SW 1271 (cell line): ENCODE measurements around the gene PDCD1.

Experiments used
- DNase-seq, 2 experiments: peaks; one replicate each; lab custom pipeline; 2025; lab: John Stamatoyannopoulos, UW

The PDCD1 gene

DNA sequence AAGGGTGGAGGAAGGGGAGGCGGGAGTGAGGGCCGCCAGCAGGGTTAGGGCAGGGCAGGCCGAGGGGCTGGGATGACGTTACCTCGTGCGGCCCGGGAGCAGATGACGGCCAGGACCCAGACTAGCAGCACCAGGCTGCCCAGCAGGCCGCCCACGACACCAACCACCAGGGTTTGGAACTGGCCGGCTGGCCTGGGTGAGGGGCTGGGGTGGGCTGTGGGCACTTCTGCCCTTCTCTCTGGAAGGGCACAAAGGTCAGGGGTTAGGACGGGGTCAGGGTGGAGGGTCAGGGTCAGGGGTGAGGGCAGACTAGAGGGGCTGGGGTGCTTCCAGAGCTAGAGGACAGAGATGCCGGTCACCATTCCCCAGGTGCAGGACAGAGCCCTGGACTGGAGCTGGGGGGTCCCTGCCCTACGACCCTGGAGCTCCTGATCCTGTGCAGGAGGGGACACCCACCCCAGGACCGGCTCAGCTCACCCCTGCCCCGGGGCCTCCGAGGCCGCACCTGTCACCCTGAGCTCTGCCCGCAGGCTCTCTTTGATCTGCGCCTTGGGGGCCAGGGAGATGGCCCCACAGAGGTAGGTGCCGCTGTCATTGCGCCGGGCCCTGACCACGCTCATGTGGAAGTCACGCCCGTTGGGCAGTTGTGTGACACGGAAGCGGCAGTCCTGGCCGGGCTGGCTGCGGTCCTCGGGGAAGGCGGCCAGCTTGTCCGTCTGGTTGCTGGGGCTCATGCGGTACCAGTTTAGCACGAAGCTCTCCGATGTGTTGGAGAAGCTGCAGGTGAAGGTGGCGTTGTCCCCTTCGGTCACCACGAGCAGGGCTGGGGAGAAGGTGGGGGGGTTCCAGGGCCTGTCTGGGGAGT lies 6.3 kb downstream of the PDCD1 start:
- no peak for DNase-seq

DNA sequence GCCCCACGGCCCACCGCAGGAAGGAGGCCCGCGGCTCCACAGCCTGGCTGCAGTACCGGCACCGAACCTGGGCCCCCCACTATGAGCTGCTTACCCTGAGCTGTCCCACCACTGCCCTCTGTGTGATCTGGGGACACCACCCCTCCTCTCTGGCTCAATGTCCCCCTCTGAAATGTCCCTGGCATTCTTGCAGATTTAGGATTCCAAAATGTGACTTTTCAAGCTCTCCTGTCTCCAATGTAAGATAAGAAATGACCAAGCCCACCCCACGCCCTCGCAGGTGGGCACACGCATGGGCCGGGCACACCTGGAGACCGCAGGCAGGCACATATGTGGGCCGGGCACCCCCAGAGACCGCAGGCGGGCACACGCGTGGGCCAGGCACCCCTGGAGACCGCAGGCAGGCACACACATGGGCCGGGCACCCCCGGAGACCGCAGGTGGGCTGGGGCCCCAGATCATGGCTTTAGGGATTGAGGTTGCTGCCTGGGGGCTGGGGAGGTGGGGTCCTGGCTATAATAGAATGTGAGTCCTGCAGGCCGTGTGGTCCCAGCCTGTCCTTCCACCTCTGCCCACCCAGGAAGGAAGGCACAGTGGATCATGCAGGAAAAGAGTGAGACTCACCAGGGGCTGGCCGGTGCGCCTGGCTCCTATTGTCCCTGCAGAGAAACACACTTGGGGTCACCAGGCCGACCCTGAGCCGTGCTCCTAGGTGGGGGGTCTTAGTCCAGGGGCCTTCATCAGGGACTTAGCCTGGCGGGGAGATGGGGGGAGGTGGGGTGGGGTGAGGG lies 7.2 kb downstream of the PDCD1 start:
- no peak for DNase-seq

DNA sequence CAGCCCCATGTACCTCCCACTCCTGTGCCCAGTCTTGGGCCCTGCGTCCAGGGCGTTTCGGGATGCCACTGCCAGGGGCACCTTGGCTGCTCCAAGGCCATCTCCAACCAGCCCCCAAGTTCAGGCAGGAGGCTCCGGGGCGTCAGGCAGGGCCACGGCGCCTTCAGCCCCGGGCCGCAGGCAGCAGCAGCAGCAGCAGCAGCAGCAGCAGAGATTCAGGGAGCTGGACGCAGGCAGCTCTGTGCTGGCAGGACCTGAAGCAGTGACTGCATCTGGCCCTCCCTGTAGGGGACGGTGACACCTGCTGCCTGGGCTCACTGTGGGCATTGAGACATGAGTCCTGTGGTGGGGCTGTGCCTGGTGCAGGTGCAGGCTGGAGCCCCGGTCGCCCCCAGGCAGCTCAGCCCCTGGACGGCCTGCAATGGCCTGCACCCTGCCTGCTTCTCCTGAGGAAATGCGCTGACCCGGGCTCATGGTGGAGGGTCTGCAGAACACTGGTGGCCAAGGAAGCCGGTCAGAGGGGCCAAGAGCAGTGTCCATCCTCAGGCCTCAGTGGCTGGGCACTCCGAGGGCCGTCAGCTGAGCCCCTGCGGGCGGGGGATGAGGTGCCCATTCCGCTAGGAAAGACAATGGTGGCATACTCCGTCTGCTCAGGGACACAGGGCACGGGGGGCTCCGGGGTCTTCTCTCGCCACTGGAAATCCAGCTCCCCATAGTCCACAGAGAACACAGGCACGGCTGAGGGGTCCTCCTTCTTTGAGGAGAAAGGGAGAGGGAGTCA lies 8.0 kb downstream of the PDCD1 start:
- no peak for DNase-seq

DNA sequence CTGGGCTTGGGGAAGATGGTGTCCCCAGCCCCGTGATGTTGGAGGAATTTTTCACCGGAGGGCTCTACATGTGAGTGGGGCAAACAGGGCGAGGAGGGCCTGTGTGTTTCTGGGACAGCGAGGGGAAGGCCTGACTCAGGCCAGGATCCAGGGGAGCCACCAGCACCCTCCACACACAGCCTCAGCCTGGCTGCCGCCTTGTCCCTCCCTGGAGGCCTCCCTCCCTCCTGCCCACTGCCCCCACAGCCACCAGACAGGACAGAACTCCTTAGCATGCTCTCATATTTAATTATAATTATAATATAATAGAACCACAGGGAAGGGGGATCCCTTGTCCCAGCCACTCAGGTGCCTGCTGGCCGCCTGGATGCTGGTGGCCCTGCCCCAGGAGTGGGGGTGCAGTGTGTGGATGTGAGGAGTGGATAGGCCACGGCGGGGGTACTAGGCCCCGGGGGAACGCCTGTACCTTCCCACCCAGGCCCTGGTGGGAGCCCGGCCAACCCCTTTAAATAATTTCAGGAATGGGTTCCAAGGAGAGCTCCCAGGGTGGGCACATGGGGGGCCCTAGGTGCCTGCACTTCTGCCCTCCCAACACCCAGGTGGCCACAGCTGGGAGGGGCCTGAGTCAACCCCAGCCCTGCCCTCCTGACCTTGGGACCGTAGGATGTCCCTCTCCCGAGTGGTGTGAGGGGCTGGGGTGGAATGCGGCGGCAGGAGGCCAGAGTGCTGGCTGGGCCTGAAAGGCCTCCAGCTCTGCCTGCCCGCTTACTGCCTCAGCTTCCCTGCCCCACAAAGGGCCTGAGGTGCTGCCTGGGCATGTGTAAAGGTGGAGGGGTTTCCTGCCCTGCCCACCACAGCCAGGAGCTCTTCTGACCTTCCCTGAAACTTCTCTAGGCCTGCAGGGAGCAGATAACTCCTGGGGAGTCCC lies 8.8 kb downstream of the PDCD1 start:
- DNase-seq = no peak

DNA sequence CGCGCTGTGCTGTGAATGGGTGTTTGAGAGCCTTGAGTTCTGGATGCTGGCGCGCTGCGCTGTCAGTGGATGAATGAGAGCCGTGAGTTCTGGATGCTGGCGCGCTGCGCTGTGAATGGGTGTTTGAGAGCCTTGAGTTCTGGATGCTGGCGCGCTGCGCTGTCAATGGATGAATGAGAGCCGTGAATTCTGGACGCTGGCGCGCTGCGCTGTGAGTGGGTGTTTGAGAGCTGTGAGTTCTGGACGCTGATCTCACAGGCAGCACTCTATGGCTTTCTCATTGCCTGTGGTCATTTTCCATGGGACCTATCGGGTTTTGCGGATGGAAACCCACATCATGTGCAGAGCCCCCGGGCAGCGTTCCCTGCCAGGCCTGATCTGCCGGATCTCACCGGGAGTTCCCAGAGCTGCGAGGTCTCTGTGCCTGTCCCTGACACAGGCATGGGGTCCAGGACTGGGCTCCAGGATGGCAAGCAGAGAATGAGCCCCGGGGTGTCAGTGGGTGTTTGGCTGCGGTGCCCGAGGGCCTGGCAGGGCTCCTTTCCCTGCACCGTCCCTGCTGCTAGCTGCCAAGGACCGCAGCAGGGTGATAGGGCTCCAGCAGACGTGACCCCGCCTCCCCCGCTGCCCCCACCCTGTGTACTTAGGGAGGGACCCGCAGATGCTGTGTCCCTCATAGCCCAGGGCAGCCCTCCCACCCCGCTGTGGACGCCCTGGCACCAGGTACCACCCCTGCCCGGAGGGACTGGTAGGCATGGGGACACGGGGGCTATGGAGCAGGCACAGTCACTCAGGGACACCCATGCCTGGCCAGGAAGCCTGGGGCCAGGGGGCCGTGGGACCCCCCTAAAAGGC lies 9.7 kb downstream of the PDCD1 start:
- no peak for DNase-seq

DNA sequence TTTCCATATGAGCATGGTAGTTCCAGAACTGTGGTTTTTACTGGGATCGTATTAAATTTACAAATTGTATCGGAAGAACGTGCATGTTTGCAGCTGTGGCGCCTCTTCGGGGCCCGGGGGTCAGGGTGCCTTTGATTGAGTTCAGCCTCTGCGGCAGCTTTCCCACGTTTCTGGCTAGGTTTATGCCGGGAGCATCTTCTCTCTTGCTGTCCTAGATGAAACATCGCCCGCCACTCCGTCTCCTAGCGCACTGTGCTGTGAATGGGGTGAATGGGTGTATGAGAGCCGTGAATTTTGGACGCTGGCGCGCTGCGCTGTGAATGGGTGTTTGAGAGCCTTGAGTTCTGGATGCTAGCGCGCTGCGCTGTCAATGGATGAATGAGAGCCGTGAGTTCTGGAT lies 12.3 kb downstream of the PDCD1 start:
- no peak for DNase-seq

DNA sequence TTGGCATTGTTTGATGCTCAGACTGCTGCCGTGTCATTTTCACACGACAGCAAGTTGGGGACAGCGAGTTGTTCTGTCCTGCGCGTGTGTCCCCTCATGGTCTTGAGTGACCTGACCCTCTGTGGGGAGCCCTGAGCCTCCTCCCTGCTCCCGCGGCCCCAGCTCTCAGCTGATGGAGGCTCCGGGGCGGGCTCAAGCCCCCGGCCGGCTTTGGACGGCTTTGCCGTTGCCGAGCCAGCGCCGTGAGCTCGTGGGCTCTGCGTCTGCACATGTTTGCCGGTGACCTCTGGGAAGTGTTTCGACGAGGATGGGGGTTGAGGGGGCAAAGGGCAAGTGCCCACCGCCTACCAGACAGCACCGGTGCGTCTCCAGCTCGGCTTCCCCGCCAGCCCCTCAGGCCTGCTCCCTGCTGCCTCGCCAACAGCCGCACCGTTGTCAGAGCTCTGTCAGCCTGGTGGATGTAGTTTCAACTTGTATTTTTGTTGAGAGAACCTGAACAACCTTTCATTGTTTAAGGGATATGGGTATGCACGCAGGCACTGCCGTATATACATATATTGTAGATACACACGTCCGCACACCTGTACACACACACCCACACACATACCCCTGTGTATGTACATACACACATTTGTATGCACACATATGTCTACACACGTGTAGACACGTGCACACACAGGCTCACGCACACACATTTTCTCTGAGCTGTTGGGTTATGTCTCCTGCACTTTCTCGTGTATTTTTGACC lies 13.7 kb downstream of the PDCD1 start:
- DNase-seq = no peak

DNA sequence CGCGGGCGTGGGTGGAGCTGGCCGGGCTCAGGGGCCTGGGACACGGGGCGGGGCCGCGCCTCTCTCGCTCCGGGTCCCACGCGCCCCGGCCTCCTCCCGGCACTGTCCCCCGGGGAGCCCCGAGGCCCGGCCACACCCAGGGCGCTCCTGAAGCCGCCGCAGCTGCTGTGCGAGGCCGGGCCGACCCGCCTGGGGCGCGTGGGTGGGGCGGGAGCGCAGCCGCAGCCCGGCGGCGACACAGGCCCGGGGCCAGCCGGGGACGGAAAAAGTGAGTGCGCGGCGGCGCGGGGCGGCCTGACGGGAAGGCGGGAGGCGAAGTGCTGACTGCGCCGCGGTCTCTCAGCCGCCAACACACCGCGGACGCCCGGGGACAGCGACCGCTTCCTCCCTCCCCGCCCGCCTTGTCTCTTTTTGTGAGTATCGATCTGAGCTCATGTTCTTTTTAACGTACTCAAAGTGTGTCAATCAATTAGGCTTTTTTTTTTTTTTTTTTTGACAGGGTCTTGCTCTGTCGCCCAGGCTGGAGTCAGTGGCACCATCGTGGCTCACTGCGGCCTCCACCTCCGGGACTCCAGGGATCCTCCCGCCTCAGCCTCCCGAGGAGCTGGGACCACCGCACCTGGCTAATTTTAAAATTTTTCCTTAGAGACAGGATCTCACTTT lies 14.5 kb downstream of the PDCD1 start:
- no peak for DNase-seq

DNA sequence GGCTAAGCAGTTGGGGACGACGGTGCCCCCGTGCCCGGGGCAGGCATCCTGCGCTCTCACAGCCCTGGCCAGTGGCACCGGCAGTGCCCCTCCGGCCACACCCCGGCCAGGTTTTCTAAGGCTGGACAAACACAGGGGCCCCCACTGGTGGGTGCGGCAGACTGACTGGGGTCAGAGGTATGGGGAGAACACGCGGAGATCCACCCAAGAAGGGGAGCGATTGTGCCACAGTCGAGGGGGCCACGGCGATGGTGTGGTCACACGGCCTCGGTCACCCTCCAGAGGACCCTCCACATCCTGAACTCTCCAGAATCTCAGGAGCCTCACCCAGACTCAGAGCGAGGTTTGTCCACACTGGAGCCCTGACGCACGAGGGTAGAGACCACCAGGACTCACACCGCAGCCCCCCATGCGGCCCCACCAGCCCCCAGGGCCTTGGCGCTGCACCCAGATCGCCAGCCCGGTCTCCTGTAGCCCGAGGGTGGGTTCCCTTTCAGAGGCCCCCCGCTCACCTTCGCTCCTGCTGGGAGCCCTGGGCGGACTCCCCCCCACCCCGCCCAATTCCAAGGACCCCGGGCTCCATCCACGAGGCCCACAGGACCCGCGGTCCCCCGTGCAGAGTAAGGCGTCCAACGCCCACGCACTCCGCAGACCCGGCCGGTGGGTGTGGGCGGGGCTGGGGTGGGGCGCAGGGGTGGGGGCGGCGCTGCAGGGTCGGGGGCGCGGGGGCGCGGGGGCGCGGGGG lies 15.2 kb downstream of the PDCD1 start:
- DNase-seq = no peak

DNA sequence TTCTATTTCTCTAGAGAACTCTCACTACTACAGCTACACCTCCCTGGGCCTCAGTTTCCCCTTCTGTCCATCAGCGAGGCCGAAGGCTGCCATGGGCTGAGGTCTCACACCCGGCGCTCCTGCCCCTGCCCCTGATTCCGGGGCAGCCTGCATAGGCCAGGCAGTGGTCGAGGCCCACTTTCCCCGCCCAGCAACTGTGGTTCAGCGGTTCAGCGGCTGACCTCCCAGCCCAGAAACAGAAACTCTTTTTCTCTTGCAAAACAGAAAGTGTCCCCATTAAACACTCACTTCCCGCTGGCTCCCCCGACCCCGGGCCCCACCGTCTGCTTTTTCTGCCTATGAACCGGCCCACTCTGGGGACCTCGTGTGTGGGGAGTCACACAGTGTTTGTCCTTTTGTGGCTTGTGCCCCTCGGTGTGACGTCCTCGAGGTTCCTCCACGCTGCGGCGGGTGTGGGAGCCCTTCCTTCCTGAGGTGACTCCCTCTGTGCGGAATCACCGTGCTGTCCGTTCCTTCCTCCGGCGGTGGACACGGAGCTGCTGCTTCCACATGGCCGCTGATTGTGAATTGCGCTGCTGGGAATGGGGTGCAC lies 16.0 kb downstream of the PDCD1 start:
- no peak for DNase-seq

DNA sequence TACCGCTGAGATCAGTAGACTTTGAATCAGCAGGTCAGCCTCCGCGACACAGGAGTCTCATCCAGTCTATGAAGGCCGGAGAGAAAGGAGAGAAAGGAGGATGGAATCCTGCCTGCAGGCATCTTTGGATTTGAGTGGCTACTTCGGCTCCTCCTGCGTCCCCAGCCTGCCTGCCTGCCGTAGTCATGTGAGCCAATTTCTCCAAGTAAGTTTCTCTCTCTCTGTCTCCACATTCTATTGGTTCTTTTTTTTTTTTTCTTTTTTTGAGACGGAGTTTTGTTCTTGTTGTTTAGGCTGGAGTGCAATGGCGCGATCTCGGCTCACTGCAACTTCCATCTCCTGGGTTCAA lies 16.7 kb downstream of the PDCD1 start:
- DNase-seq = no peak

DNA sequence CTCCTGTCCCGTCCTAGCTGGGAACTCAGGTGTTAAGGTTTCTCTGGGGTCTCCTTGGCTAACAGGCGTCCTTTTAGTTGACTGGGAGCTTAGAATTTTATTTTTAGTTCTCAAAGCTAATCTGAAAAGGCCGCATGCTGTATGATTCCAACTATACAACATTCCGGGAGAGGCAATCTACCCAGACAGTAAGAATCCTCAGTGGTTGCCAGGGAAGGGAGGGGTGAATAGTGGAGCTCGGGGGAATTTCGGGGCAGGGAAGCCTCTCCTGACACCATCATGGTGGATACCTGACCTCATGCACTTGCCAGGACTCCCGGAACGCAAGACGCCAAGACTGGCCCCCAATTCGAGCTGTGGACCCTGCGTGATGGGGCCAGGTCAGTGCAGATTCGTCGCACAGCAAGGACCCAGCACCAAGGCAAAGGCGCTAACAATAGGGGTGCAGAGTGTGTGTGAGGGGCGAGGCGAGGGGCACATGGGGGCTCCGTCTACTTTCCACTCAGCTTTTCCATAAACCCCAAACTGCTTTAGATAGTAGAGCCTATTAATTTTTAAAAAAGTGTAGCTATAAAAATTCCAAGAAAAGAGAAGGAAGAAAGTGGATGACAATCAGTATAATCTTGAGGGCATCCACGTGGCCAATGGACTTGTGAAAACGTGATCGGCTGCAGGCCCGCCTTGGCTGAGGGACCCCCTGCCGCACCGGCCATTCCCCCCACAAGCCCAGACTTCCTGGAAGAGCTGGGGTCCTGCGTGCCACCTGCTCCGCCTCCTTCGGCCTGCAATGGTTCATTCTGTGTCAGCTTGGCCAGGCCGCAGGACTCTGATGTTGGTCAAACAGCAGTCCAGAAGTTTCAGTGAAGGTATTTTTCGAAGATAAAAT lies 17.3 kb downstream of the PDCD1 start:
- DNase-seq = no peak

DNA sequence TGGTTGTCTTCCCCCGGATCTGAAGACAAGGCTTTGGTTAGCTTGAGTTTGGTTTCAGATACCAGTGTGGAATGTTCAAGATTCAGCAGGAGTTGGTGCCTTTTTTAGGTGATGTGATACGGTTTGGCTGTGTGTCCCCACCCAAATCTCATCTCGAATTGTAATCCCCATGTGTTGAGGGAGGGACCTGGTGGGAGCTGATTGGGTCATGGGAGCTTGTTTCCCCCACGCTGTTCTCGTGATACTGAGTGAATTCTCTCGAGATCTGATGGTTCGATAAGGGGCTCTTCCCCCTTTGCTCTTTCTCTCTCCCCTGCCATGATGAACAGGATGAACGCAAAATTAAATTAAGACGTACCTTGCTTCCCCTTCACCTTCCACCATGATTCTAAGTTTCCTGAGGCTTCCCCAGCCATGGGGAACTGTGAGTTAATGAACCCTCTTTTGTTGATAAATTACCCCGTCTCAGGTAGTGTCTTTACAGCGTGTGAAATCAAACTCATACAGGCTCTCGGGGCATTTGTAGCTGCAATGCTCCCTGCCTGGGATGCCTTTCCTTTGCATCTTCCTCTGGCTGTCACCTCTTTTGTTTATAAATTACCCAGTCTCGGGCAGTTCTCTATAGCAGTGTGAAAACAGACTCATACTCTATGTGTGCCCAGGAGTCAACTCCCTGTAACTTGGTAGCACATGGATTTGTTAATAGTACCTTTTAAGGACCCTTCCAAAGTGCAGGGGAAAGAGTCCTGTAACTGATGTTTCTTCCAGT lies 21.3 kb downstream of the PDCD1 start:
- no peak for DNase-seq

DNA sequence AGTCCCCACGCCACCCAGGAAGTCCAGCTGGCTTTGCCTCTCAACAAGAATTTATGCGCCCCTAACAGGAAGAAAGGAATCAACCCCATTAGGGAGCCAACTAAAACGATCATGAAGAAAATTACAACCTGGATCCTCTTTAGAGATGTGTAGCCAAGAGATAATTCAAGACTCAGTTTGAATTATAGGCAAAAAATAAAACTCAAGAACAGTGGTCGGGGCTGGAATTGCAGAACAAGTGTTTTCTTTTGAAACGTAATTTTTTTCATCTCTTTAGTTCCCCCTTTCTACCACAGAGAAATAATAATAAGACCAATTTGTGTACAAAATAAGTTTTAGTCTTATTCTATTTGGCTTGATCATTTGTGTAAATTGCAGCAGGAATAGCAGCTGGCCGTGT lies 22.4 kb downstream of the PDCD1 start:
- DNase-seq = no peak

DNA sequence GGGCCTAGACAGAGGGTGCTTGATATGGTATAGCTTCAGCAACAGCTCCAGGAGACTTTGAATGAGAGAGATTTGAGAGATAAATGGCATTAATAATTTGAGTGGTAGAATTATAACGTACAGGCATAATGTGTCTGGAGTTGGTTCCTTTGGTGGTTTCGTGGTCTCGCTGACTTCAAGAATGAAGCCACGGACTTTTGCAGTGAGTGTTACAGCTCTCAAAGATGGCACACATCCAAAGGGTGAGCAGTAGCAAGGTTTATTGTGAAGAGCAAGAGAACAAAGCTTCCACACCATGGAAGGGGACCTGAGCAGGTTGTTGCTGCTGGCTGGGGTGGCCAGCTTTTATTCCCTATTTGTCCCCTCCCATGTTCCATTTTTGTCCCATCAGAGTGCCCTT lies 23.1 kb downstream of the PDCD1 start:
- no peak for DNase-seq

DNA sequence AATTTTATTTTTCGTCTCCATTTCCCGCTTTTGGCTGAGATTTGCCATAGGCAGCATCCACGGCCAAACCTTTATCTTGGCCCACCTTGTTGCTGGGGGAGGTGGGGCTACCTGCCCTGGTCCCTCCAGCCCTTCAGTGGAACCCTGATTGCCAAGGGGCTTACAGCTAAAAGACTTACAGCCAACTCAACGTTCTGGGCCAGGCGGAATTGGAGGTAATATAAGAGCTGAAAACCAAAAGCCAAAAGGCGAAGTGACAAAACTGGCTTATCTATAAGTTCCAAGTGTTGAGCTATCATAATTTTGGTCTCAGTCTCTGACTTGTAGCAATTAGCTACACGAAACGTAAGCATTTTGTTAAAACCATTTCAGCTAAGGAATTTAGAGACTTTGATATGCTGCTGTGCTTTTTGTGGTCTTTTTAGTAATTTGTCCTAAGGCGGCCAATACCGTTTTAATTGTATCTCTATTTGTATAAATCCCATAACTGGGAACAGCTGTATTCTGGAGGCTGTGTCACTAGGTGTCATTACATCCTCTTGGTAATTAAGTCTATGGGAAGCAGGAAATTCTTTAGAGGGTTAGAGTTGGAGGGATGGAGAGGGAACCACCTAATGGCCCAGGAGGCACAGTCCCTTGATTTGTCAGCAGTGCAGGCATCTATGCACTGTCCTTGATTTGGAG lies 24.0 kb downstream of the PDCD1 start:
- DNase-seq = no peak
